Measurements from ENCODE around the gene MAPKAPK2.

- no peak for TF ChIP-seq EZH2 (IDR thresholded peaks at IDR 0.05; ENCODE audit: insufficient read depth, poor library complexity, severe bottlenecking)
- TF ChIP-seq EZH2phosphoT487 (IDR thresholded peaks at IDR 0.05; ENCODE audit: insufficient read depth, low read depth), result no peak
Observed at GRCh38 chr1:206723805-206724472, 39.2 kb downstream of the MAPKAPK2 start.

Measured in GM23248 (cell line).